Stimulated activated CD4-positive, alpha-beta T cell treated with anti-CD3 and anti-CD28 coated beads, Interleukin-1b, Interleukin-23, amount 100 ng/mL, for 24 hours (primary cell): ENCODE measurements around the gene EGFL8.

Experiments used
- DNase-seq, 4 experiments: peaks; one replicate each; pipeline ENCODE4 v3.0.0-alpha.2; 2020; ENCODE audit warnings: low read depth in 4 of 4, low spot score in 1 of 4

EGFL8 gene

GRCh38 chr6:32167154-32167760 lies 2.9 kb downstream of the EGFL8 start:
- no peak for DNase-seq

GRCh38 chr6:32167761-32168262 lies 3.4 kb downstream of the EGFL8 start:
- no peak for DNase-seq

DNA sequence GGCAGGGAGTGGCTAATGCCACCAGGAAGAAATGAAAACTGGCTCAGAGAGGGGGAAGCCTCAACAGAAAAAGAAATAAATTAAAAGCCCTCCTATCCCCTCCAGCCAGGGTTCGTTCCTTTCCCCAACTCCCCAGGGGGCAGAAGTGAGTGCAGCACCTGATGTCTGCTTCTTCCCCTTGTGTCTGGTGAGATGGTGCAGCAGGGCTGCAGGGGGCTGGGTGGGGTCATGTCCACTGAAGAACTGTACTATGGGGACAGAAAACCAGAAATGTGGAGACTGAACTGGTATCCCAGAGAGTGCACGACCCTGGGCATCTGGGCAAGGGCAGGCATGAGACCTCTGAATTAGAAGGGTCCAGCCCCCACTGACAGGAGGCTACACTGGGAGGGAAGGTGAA lies 4.0 kb downstream of the EGFL8 start:
- no peak for DNase-seq

DNA sequence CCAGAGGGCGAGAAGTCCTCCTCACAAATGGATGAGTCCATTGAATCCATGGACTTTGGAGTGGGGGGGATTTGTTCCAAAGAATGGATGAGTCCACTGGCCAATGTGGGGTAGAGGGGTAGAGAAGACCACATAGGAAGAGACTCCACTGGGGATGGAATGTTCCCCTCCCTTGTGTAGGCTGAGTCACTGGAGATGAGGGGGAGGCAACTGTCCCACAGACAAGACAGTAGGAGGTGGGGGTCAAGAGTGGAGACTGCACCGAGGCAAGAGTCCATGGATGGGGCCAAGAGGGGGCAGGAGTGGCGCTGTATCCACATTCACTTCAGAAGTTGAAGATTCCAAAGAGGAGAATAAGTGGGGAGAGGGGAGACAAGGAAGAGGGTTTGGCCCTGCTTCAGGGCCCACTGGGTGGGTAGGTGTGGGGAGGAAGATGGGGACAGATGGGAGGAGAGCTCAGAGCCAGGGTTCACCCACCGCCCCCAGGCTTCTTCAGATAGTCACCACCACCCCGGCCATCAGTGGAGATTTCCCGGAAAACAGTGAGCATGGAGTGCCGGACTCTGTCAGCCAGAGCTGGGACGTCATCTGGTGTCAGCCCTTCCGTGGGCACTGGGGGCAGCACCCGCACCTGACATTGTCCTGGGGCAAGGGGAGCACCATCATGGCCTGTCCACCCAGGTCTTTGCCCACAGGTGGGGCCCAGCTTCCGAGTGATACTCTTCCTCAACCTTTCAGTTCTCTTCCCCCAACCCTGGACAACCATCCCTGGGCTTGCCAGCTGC lies 4.6 kb downstream of the EGFL8 start:
- DNase-seq: no peak

DNA sequence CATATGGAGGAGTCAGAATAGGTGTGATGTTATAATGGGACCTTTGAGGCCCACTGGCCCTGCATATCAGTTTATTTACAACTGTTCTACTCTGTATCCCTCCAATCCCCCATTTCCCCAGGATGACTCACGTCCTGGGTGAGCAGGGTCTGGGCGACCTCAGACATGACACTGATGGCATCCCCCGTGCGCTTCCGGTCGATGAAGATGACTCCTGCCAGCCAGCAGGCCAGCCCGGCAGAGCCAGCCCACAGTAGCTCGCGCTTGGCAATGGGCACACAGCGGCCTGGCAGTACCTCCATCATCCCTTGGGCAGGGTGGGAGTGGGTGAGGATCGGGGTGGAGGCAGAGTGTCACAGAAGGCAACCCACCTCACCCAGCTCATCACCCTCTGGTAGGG lies 5.9 kb downstream of the EGFL8 start:
- no peak for DNase-seq

DNA sequence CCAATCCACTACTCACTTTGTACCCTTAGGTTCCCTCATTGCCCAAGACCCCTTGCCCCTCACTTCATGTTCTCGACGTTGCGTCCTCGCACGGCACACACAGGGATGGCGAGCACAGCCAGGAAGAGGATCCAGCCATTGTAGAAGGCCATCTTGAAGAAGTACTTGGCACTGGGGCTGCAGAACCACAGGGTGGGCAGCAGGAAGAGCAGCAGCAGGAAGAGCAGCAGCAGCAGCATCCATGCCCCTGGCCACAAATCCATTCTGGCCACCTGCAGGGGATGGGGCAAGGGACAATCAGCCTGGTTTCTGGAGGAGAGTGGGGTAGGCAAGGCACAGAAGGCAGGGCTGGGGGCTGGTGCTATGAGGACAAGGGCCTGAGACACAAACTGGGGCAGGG lies 6.8 kb downstream of the EGFL8 start:
- DNase-seq: no peak

DNA sequence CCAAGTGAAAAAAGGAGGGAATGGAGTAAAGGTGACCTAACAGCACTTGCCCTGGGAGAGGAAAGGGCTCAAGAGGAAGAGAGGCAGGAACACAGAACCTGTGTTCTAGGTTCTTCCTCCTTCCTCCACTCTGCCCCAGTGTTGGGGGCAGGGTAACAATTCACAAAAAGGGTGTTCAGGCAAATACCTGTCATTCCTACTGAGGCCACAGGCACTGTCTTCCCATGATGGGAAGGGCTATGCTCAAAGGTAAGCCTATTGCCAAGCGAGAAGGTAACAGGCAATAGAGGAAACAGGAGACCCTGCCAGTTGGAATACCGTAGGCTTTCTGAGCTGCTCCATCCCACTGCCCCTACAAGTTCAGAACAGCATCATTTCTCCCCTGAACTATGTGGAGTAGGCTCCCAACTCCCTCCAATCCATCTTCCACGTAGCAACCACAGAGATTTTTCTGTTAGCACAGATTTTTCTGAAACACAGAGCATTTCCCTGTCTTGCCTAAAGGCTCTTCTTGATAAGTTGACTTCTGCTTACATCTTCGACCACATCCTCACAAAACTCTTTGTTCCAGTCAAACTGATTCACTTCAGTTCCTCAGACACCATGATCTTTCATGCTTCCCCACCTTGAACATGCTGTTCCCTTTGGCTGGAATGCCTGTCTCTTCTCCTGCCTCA lies 8.8 kb downstream of the EGFL8 start:
- no peak for DNase-seq

- no peak for DNase-seq
Measured at GRCh38 chr6:32174416-32174815, 10.0 kb downstream of the EGFL8 start.

DNA sequence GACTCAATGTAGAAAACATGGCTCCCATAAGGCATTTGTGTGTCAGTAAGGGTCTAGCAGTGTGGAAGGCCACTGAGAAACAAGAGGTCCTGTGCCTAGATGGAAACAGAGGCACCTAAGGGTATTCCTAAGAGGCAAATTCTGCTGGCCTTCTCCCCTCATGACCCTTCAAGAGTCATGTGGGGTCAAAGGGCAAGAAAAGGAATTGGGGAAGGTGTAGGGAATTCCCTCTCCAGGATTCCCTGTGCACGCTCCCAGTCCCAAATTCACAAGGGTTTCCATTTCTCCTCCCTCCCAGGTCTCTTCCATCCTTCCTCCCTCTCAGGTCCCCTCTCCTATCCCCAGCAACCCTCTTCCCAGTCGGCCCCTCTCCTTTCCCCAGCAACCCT lies 10.9 kb downstream of the EGFL8 start:
- DNase-seq: no peak

- peak; percentile 88 to 97 (median 94) for DNase-seq
Measured at GRCh38 chr6:32175711-32176475, 11.5 kb downstream of the EGFL8 start, which contains the start of gene AGPAT1. Gene AGPAT1, minus strand, starts transcription at chr6:32176084. Its CDS starts 4,588 bp downstream, at chr6:32171496.

GRCh38 chr6:32176476-32177182 lies 12.2 kb downstream of the EGFL8 start:
- no peak for DNase-seq

DNA sequence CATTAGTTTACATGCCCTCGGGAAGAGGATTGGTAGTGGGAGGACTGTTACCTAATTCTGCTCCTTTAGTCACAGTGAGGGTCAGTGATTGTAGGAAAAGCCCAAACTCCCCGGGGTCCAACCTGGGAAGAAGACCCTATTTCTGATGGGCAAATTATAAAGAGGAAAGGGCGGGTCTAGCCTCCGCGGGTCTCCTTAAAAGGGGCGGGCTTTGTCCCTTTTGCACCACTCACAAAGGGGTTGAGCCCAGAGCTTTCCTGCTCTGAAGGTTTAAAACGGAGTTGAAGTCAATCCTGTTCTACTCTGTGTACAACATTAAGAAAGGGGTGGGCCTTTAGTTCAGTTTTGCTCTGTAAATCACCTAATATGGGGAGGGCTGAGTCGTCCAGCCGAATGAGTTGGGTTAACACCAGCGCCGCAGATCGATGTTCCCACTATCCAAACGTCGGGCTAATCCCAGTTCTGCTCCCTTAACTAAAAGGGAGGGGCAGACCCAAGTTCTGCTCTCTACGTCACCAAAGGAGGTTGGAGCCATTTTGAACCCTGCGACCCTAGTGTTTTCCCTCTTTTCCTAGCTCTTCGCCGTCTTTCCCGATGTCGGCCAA lies 12.9 kb downstream of the EGFL8 start:
- DNase-seq: no peak

- peak; percentile 75 to 85 (median 84) for DNase-seq
Measured at GRCh38 chr6:32177788-32178546, 13.6 kb downstream of the EGFL8 start, which contains the start of gene RNF5. Gene RNF5, plus strand, starts transcription at chr6:32178405. Its CDS starts 107 bp downstream, at chr6:32178512.

DNA sequence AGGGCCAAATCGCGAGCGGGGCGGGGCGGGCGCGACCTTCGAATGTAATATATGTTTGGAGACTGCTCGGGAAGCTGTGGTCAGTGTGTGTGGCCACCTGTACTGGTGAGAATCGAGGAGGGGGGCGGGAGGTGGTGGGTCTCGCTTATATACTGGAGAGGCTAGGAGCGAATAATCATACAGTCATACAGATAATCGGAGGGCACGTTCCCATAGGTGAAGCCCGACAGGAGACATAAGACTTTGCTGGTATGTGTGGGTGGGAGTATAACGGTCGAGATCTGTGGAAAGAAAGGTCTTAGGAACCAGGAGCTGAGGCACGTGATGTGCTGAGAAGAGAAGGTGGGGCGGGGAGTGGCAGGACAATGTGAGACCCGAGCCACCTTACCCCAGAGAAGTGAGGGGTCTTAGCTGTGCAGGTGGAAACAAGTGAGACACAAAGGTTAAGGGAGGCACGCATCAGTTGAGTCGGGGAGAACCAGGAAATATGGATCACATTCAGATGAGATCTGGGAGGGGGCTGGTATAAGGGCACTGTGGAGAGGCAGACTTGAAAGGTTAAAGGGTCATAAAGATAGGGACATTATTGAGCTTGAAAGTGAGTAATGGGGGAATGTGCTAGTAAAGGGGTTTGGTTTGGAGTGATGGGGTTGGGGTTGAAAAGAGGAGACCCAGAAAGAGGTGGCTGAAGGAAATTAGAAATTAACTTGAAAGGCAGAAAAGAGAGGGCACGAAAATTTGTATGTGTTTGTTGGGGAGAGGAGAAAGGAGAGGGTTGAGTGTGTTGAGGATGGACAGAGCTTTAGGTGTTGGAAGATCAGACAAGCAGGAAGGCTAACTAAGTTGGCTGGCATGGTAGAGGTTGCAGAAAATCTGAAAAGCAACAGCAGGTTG lies 14.4 kb downstream of the EGFL8 start:
- no peak for DNase-seq

- DNase-seq: no peak
Measured at GRCh38 chr6:32179766-32180405, 15.5 kb downstream of the EGFL8 start.

DNA sequence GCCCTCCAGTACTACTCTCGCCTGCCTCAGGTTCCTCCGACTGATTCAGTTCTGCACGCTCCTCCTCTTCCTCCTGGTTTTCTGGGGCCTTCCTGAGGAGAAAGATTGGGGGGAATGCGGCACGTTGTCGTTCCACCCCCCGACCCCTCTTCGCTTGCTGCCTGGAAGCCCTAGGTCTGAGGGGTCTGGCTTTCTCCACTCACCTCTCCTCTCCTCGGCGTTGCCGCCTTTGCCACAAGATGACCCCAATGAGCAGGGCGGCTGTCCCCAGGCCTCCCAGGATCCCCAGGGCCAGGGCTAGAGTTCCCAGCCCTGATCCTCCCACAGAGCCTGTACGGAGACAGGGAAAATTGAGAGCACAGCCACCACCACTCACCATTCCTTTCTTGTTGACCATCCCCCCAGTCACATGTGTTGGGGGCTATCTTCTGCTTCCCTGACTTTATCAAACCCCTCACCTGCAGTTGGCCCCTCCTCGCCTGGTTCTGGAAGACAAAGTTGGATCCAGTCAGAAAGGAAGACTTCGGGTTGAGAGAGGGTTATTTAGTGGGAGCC lies 16.8 kb downstream of the EGFL8 start:
- no peak for DNase-seq

DNA sequence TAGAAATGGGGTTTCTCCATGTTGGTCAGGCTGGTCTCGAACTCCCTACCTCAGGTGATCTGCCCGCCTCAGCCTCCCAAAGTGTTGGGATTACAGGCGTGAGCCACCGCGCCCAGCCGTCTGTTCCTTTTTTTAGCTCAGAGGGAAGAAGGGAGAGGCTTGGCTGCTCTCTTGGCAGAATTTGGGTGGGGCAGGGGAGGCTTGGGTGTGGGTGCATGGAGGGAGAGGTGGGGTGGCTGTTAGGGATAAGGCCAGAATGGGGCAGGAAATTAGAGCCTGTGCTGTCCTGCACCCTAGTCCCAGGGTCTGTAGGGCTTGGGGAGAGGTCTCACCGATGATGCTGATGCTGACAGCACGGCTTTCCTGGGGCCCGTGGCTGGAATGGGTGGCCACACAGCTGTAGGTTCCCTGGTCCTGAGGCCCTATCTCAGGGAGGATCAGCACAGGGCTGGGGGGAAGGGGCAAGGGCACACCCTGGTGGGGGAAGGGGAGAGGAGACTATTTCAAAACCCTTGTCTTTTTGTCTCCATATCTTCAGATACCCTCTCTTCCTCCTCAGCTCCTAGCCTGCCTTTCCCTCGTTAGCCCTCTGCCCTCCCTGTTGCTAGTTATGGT lies 17.6 kb downstream of the EGFL8 start:
- no peak for DNase-seq
